ENCODE measurements around the gene KDELR3. TPM values are rescaled to one million over a fixed set of nuclear protein-coding genes. Genes with fewer than 3 reads are reported as not detected.
A peak's percentile ranks its signal among the peaks of the same experiment; 100 is the strongest.

Gene KDELR3
- total RNA-seq, 3 donors from 2014 or later (not counting 1 experiment from before 2014, with no cell fraction given): 0.25 TPM; not detected in 2

- no peak for TF ChIP-seq CTCF (IDR thresholded peaks at IDR 0.05)
- H3K4me3 ChIP-seq (ENCODE audit: low read length): no peak overlapping the region
- H3K9me3 ChIP-seq (ENCODE audit: control insufficient read depth, insufficient read depth, low read length): no peaks in the 10 kb centered on the region
- peaks cover 16% of the 10 kb centered on the region for H3K27me3 ChIP-seq (ENCODE audit: control insufficient read depth, insufficient read depth, low read length)
- no peaks in the 10 kb centered on the region for H3K36me3 ChIP-seq (ENCODE audit: control insufficient read depth, insufficient read depth, low read length)
- no peak for DNase-seq
- H3K27ac ChIP-seq (ENCODE audit: low read length): no peak overlapping the region
- H3K4me1 ChIP-seq (ENCODE audit: control insufficient read depth, insufficient read depth, low read length): peaks cover 21% of the 10 kb centered on the region
- Mint-ChIP-seq H3K4me3 (no peak overlapping the region), H3K27me3 (ENCODE audit: low read depth in 2 of 2) (peaks cover 15 to 42% of the 10 kb centered on the region in 2 donors), H3K9me3 (no peaks in the 10 kb centered on the region), H3K4me1 (peaks cover 0 to 21% of the 10 kb centered on the region in 2 donors), H3K27ac (no peak overlapping the region), H3K36me3 (no peaks in the 10 kb centered on the region)
- no peak for ATAC-seq
- 74% methylated on average over 26 of the region's 26 CpGs for WGBS (ENCODE audit: insufficient coverage)
- intact Hi-C loops (cut with micrococcal nuclease): no loop called here
Observed at GRCh38 chr22:38465673-38466490, 2.0 kb upstream of the KDELR3 start.

- Mint-ChIP-seq H3K4me1 (peaks cover 0 to 15% of the 10 kb centered on the region in 2 donors), H3K27me3 (ENCODE audit: low read depth in 2 of 2) (peaks cover 15 to 33% of the 10 kb centered on the region in 2 donors), H3K4me3 (peak overlapping the region; percentile 83), H3K9me3 (no peaks in the 10 kb centered on the region), H3K36me3 (no peaks in the 10 kb centered on the region), H3K27ac (peak overlapping the region in 1 of 2 donors; percentile 71)
- Histone ChIP-seq H3K4me3 (ENCODE audit: low read length) (no peak overlapping the region), H3K27me3 (ENCODE audit: control insufficient read depth, insufficient read depth, low read length) (peaks cover 13% of the 10 kb centered on the region), H3K4me1 (ENCODE audit: control insufficient read depth, insufficient read depth, low read length) (peaks cover 11% of the 10 kb centered on the region), H3K9me3 (ENCODE audit: control insufficient read depth, insufficient read depth, low read length) (no peaks in the 10 kb centered on the region), H3K36me3 (ENCODE audit: control insufficient read depth, insufficient read depth, low read length) (no peaks in the 10 kb centered on the region), H3K27ac (ENCODE audit: low read length) (no peak overlapping the region)
- WGBS (ENCODE audit: insufficient coverage): 23% methylated on average over 20 of the region's 20 CpGs
- TF ChIP-seq CTCF (IDR thresholded peaks at IDR 0.05): no peak
- no peak for ATAC-seq
- DNase-seq: no peak
- intact Hi-C loops (cut with micrococcal nuclease): no loop called here
Observed at GRCh38 chr22:38467438-38467903, 425 bp upstream of the KDELR3 start.

GRCh38 chr22:38468443-38469305 is 778 bp downstream of the KDELR3 start:
- peaks cover 6 to 25% of the 10 kb centered on the region in 2 donors for H3K27me3 Mint-ChIP-seq (ENCODE audit: low read depth in 2 of 2)
- H3K27ac ChIP-seq (ENCODE audit: low read length): no peak overlapping the region
- no peak overlapping the region for H3K4me3 ChIP-seq (ENCODE audit: low read length)
- 82% methylated on average over 25 of the region's 28 CpGs for WGBS (ENCODE audit: insufficient coverage)
- H3K9me3 Mint-ChIP-seq: no peaks in the 10 kb centered on the region
- ATAC-seq (no peak), DNase-seq (no peak)
- peak overlapping the region; percentile 71 for H3K4me3 Mint-ChIP-seq
- no peaks in the 10 kb centered on the region for H3K36me3 Mint-ChIP-seq
- peaks cover 11% of the 10 kb centered on the region for H3K4me1 ChIP-seq (ENCODE audit: control insufficient read depth, insufficient read depth, low read length)
- peaks cover 0 to 15% of the 10 kb centered on the region in 2 donors for H3K4me1 Mint-ChIP-seq
- peak overlapping the region in 1 of 2 donors; percentile 71 for H3K27ac Mint-ChIP-seq
- intact Hi-C loops (cut with micrococcal nuclease): no loop called here
- H3K27me3 ChIP-seq (ENCODE audit: control insufficient read depth, insufficient read depth, low read length): peaks cover 9% of the 10 kb centered on the region
- no peak for TF ChIP-seq CTCF (IDR thresholded peaks at IDR 0.05)
- no peaks in the 10 kb centered on the region for H3K36me3 ChIP-seq (ENCODE audit: control insufficient read depth, insufficient read depth, low read length)
- no peaks in the 10 kb centered on the region for H3K9me3 ChIP-seq (ENCODE audit: control insufficient read depth, insufficient read depth, low read length)

All from natural killer cell (primary cell).